Skeletal muscle cell (primary cell): ENCODE measurements around the gene DEGS2.

Experiments
- DNase-seq: peaks from one replicate; pipeline ENCODE4 v3.0.0-alpha.2; 2010; ENCODE audit warnings: low read depth
- H3K4me3 ChIP-seq: 2 replicates; pipeline ENCODE4 v1.5.1; 2011; ENCODE audit warnings: low read depth, mild to moderate bottlenecking, control low read depth, low read length, moderate library complexity

The DEGS2 gene

GRCh38 chr14:100137173-100137572, 22.3 kb downstream of the DEGS2 start:
- no peak overlapping the region for H3K4me3 ChIP-seq
- no peak for DNase-seq

- H3K4me3 ChIP-seq = no peak overlapping the region
- no peak for DNase-seq
These were observed 23.7 kb downstream of the DEGS2 start for GRCh38 chr14:100135784-100136183.

- no peak overlapping the region for H3K4me3 ChIP-seq
- DNase-seq = no peak
These were observed 24.4 kb downstream of the DEGS2 start for GRCh38 chr14:100135073-100135472.

- no peak overlapping the region for H3K4me3 ChIP-seq
- no peak for DNase-seq
These were observed 24.9 kb downstream of the DEGS2 start for GRCh38 chr14:100134586-100134985.

- no peak overlapping the region for H3K4me3 ChIP-seq
- no peak for DNase-seq
These were observed 26.4 kb downstream of the DEGS2 start for GRCh38 chr14:100132903-100133510.

- no peak for DNase-seq
- H3K4me3 ChIP-seq = no peak overlapping the region
These were observed 27.1 kb downstream of the DEGS2 start for GRCh38 chr14:100132161-100132902.

GRCh38 chr14:100131181-100131580, 28.3 kb downstream of the DEGS2 start:
- no peak overlapping the region for H3K4me3 ChIP-seq
- DNase-seq = no peak

- DNase-seq = no peak
- H3K4me3 ChIP-seq = no peak overlapping the region
These were observed 28.9 kb downstream of the DEGS2 start for GRCh38 chr14:100130521-100130920.

- no peak for DNase-seq
- H3K4me3 ChIP-seq = no peak overlapping the region
These were observed 30.3 kb downstream of the DEGS2 start for GRCh38 chr14:100129161-100129589.

- no peak for DNase-seq
- H3K4me3 ChIP-seq = no peak overlapping the region
These were observed 30.8 kb downstream of the DEGS2 start for GRCh38 chr14:100128688-100129087.

- DNase-seq = no peak
- H3K4me3 ChIP-seq = no peak overlapping the region
These were observed 31.5 kb downstream of the DEGS2 start for GRCh38 chr14:100127853-100128455.

- H3K4me3 ChIP-seq = no peak overlapping the region
- DNase-seq = no peak
These were observed 33.0 kb downstream of the DEGS2 start for GRCh38 chr14:100126401-100126800.

GRCh38 chr14:100124551-100125088, 34.8 kb downstream of the DEGS2 start:
- no peak overlapping the region for H3K4me3 ChIP-seq
- no peak for DNase-seq

- H3K4me3 ChIP-seq = no peak overlapping the region
- no peak for DNase-seq
These were observed 35.8 kb downstream of the DEGS2 start for GRCh38 chr14:100123618-100124017.

- H3K4me3 ChIP-seq = no peak overlapping the region
- no peak for DNase-seq
These were observed 36.8 kb downstream of the DEGS2 start for GRCh38 chr14:100122481-100123223.

- no peak for DNase-seq
- no peak overlapping the region for H3K4me3 ChIP-seq
These were observed 37.6 kb downstream of the DEGS2 start for GRCh38 chr14:100121643-100122480.

GRCh38 chr14:100120522-100121269, 38.7 kb downstream of the DEGS2 start:
- no peak for DNase-seq
- no peak overlapping the region for H3K4me3 ChIP-seq

- DNase-seq = no peak
- H3K4me3 ChIP-seq = no peak overlapping the region
These were observed 40.2 kb downstream of the DEGS2 start for GRCh38 chr14:100119251-100119650.
